A549 (cell line): Measurements from ENCODE around the gene VAPB. TPM values are rescaled to one million over a fixed set of nuclear protein-coding genes. Genes with fewer than 3 reads are reported as not detected.

ENCODE experiments used
- ATAC-seq, 2 experiments: fragments of 200-7000 bp in 1 of 2; fragments of >200 bp in 1 of 2; cut with Nextera tagmentation in 1 of 2; cut with Tn5 transposase in 1 of 2; 3 replicates each; pipeline versions ENCODE4 v1.8.0 to v1.9.1; 2018 to 2020; ENCODE audit warnings: mild to moderate bottlenecking in 1 of 2, moderate library complexity in 1 of 2
- CTCF ChIA-PET: fragments of 300-600 bp; sonication (Branson Sonifier 250); formaldehyde crosslinking; extraction: SDS; loops from one replicate; lab custom pipeline; 2021; ENCODE audit warnings: antibody characterized with exemption, inconsistent platforms; lab: Yijun Ruan, JAX
- POLR2A ChIA-PET: fragments of 350-600 bp; formaldehyde crosslinking; extraction: SDS; loops from one replicate; lab custom pipeline; 2021; ENCODE audit warnings: antibody characterized with exemption, inconsistent platforms; lab: Yijun Ruan, JAX
- DNase-seq, 2 experiments: peaks; one replicate each; pipeline versions ENCODE4 v3.0.0 to v3.0.0-alpha.2; 2011 to 2016; ENCODE audit warnings: low read depth in 1 of 2, low spot score in 1 of 2
- FAIRE-seq: peaks from 2 replicates; lab custom pipeline; 2011; peaks lifted over from hg19 to GRCh38; lab: Jason Lieb, UNC
- H3K27ac ChIP-seq, 2 experiments: fragments of >200 bp; sonication (Bioruptor Twin); formaldehyde crosslinking; 3 replicates each; pipeline ENCODE4 v1.5.1; 2016 to 2017
- H3K4me1 ChIP-seq: fragments of >200 bp; sonication (Bioruptor Twin); formaldehyde crosslinking; 3 replicates; pipeline ENCODE4 v1.6.1; 2016
- H3K4me2 ChIP-seq: fragments of >200 bp; sonication (Bioruptor Twin); formaldehyde crosslinking; 3 replicates; pipeline ENCODE4 v1.6.1; 2016
- H3K4me3 ChIP-seq: fragments of >200 bp; sonication (Bioruptor Twin); formaldehyde crosslinking; 3 replicates; pipeline ENCODE4 v1.5.1; 2016
- H3K9me3 ChIP-seq: fragments of >200 bp; sonication (Bioruptor Twin); formaldehyde crosslinking; 3 replicates; pipeline ENCODE4 v1.6.1; 2016
- CBX2 ChIP-seq: fragments of 200-600 bp; sonication (generic); IDR thresholded peaks from 2 replicates; pipeline ENCODE4 v1.6.1; 2016; ENCODE audit warnings: low read depth, mild to moderate bottlenecking, borderline replicate concordance
- CEBPB ChIP-seq, 2 experiments: fragments of >200 bp in 1 of 2; sonication (Bioruptor Twin) in 1 of 2; formaldehyde crosslinking in 1 of 2; IDR thresholded peaks; 2 replicates each; pipeline ENCODE4 v1.6.1; 2012 to 2016
- CTCF ChIP-seq: fragments of >200 bp; sonication (Bioruptor Twin); formaldehyde crosslinking; IDR thresholded peaks from 3 replicates; pipeline ENCODE4 v1.5.1; 2016
- EHF ChIP-seq: fragments of 250-450 bp; sonication (Bioruptor Pico); IDR thresholded peaks from 2 replicates; pipeline ENCODE4 v1.5.0; 2020; ENCODE audit warnings: mild to moderate bottlenecking
- EP300 ChIP-seq, 2 experiments: fragments of >200 bp; sonication (Bioruptor Twin); formaldehyde crosslinking; IDR thresholded peaks; 2 replicates in 1 of 2; 3 replicates in 1 of 2; pipeline ENCODE4 v1.6.1; 2016 to 2017
- HOXA7 ChIP-seq: fragments of 250-450 bp; sonication (Bioruptor Pico); IDR thresholded peaks from 2 replicates; pipeline ENCODE4 v1.5.0; 2020; ENCODE audit warnings: mild to moderate bottlenecking, moderate library complexity
- HOXB5 ChIP-seq: fragments of 250-450 bp; sonication (Bioruptor Pico); IDR thresholded peaks from 2 replicates; pipeline ENCODE4 v1.5.0; 2020; ENCODE audit warnings: mild to moderate bottlenecking, moderate library complexity
- JUN ChIP-seq, 2 experiments: fragments of >200 bp; sonication (Bioruptor Twin); formaldehyde crosslinking; IDR thresholded peaks; 2 replicates in 1 of 2; 3 replicates in 1 of 2; pipeline ENCODE4 v1.6.1; 2016 to 2017
- MAFK ChIP-seq: fragments of 450-650 bp; IDR thresholded peaks from 2 replicates; pipeline ENCODE4 v1.6.1; 2014; ENCODE audit not compliant: partially characterized antibody
- MAZ ChIP-seq: fragments of 150-350 bp; IDR thresholded peaks from 2 replicates; pipeline ENCODE4 v1.6.1; 2014; ENCODE audit warnings: antibody characterized with exemption, low read depth, low read length, borderline replicate concordance
- NFE2L2 ChIP-seq: fragments of 150-350 bp; conservative IDR thresholded peaks from 2 replicates; pipeline ENCODE4 v1.6.1; 2014; ENCODE audit warnings: low read length
- RCOR1 ChIP-seq: fragments of 150-350 bp; IDR thresholded peaks from 2 replicates; pipeline ENCODE4 v1.6.1; 2014; ENCODE audit warnings: antibody characterized with exemption, low read length, low read depth
- RNF2 ChIP-seq: fragments of 200-600 bp; sonication (generic); IDR thresholded peaks from 2 replicates; pipeline ENCODE4 v1.6.1; 2016; ENCODE audit warnings: low read depth, mild to moderate bottlenecking, antibody characterized with exemption, moderate library complexity, borderline replicate concordance
- ZC3H11A ChIP-seq: fragments of 450-650 bp; IDR thresholded peaks from 2 replicates; pipeline ENCODE4 v1.6.1; 2014; ENCODE audit warnings: antibody characterized with exemption, mild to moderate bottlenecking
- WGBS: methylation state at CpG from one replicate; pipeline ENCODE4 v1.1.6; 2017; ENCODE audit errors: missing lambda C conversion rate; 5-methylcytosine and 5-hydroxymethylcytosine counted together
- polyA plus RNA-seq, 4 experiments: library from polyadenylated mRNA; depleted of rRNA in 3 of 4; stranded (reverse); fragments of >200 nt; fragmentation: RNase III in 1 of 4; extraction: RNeasy Plus Mini Kit Qiagen cat#74134 plus additional on column Dnase treatment in 1 of 4; gene quantifications; 2 replicates in 3 of 4; 3 replicates in 1 of 4; pipeline ENCODE4 v1.2.3, GENCODE V29; 2011 to 2017
- TF ChIP-seq, protein P1 (sequence below): fragments of >200 bp; sonication (Bioruptor Twin); formaldehyde crosslinking; IDR thresholded peaks from 2 replicates; pipeline ENCODE4 v1.6.1; 2016
- TF ChIP-seq, protein P2 (sequence below): fragments of 250-450 bp; sonication (Bioruptor Pico); IDR thresholded peaks from 2 replicates; pipeline ENCODE4 v1.5.0; 2021; ENCODE audit warnings: mild to moderate bottlenecking, moderate library complexity, borderline replicate concordance
- TF ChIP-seq, protein P3 (sequence below): fragments of >200 bp; sonication (Bioruptor Twin); formaldehyde crosslinking; IDR thresholded peaks from 3 replicates; pipeline ENCODE4 v1.6.1; 2016

The VAPB gene
- polyA plus RNA-seq, 2 of the 4 experiments (the other 2 are of a cell fraction): 43.8 to 44.0 TPM

DNA sequence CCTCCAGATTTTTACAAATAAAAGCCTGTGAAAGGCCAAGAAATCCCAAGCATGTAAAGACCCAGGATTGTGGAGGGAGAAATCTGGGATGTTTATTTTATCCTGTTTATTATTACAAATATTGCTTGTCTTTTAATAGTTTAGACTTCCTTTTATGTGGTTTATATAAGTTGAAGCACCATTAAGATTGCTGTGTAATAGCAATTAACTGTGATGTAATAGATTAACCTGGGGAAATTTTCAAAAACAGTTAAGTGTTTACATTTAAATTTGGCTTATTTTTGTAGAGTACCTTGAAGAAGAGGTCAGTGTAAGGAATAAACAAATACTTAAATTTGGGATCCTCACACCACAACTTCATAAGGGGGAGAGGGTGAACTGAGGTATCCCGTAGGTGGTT, 27.0 kb downstream of the VAPB start (continued):
- no peak for TF ChIP-seq RCOR1
- no peak for TF ChIP-seq HOXA7
- TF ChIP-seq HOXB5: no peak

GRCh38 chr20:58416835-58417234, 27.8 kb downstream of the VAPB start:
- CTCF ChIA-PET: interaction anchor here (0.6 to 1.3 kb wide), 2 partner anchors 31 to 150 kb away, joined by 3 to 4 read pairs; no protein-coding TSS in a partner anchor
- no peak for ATAC-seq
- H3K4me3 ChIP-seq: no peak overlapping the region
- DNase-seq: no peak
- peaks cover 23% of the 10 kb centered on the region for H3K4me1 ChIP-seq
- no peak overlapping the region for H3K4me2 ChIP-seq
- no peak for FAIRE-seq
- WGBS: 89% methylated on average over 2 of the region's 2 CpGs
- H3K9me3 ChIP-seq: no peaks in the 10 kb centered on the region
- no peak overlapping the region for H3K27ac ChIP-seq
- POLR2A ChIA-PET: no interaction called here
- no peak for TF ChIP-seq HOXB5
- TF ChIP-seq MAFK: peak; percentile 19

DNA sequence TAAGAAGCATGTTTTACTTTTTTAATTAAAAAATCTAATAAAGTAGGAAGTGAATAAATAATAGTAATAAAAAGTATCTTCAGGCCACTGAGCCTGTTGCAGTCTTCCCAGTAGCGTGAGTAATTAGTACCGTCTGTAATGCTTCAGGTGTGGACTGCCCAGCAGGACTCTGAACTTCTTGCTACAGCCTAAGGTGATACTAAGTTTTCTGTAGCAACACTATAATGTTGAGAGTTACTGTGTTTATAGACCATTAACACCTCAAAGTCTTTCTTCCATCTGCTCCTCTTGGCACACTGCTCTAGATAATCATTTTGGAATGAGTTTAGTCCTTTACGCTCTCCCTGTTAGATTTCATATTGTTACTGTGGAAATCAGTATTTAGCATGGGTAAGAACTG, 28.4 kb downstream of the VAPB start:
- no peak for FAIRE-seq
- CTCF ChIA-PET: interaction anchor here (1.1 to 1.9 kb wide), 3 partner anchors 30 to 422 kb away, joined by 3 to 7 read pairs (median 4); no protein-coding TSS in a partner anchor
- Histone ChIP-seq H3K4me2 (no peak overlapping the region), H3K27ac (no peak overlapping the region), H3K9me3 (no peaks in the 10 kb centered on the region), H3K4me3 (no peak overlapping the region), H3K4me1 (peaks cover 23% of the 10 kb centered on the region)
- no peak for ATAC-seq
- POLR2A ChIA-PET: no interaction called here
- no peak for TF ChIP-seq CEBPB (IDR thresholded peaks at IDR 0.05)
- TF ChIP-seq CBX2: no peak
- TF ChIP-seq, protein P1, sequence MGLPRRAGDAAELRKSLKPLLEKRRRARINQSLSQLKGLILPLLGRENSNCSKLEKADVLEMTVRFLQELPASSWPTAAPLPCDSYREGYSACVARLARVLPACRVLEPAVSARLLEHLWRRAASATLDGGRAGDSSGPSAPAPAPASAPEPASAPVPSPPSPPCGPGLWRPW: no peak
- no peak for TF ChIP-seq ZC3H11A
- TF ChIP-seq, protein P2, sequence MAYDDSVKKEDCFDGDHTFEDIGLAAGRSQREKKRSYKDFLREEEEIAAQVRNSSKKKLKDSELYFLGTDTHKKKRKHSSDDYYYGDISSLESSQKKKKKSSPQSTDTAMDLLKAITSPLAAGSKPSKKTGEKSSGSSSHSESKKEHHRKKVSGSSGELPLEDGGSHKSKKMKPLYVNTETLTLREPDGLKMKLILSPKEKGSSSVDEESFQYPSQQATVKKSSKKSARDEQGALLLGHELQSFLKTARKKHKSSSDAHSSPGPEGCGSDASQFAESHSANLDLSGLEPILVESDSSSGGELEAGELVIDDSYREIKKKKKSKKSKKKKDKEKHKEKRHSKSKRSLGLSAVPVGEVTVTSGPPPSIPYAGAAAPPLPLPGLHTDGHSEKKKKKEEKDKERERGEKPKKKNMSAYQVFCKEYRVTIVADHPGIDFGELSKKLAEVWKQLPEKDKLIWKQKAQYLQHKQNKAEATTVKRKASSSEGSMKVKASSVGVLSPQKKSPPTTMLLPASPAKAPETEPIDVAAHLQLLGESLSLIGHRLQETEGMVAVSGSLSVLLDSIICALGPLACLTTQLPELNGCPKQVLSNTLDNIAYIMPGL (CRISPR knock-in tag): no peak
- TF ChIP-seq NFE2L2: no peak
- TF ChIP-seq, protein P3, sequence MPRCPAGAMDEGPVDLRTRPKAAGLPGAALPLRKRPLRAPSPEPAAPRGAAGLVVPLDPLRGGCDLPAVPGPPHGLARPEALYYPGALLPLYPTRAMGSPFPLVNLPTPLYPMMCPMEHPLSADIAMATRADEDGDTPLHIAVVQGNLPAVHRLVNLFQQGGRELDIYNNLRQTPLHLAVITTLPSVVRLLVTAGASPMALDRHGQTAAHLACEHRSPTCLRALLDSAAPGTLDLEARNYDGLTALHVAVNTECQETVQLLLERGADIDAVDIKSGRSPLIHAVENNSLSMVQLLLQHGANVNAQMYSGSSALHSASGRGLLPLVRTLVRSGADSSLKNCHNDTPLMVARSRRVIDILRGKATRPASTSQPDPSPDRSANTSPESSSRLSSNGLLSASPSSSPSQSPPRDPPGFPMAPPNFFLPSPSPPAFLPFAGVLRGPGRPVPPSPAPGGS: no peak
- no peak for TF ChIP-seq EP300 (IDR thresholded peaks at IDR 0.05)
- TF ChIP-seq RCOR1: no peak
- TF ChIP-seq EHF: no peak
- TF ChIP-seq MAZ: no peak
- TF ChIP-seq JUN (IDR thresholded peaks at IDR 0.05): no peak
- no peak for TF ChIP-seq HOXA7
- TF ChIP-seq HOXB5: no peak
- TF ChIP-seq RNF2: no peak
- no peak for TF ChIP-seq CTCF
- 95% methylated on average over 3 of the region's 3 CpGs for WGBS
- no peak for DNase-seq
